ENCODE measurements around the gene SERPINE2. TPM values are rescaled to one million over a fixed set of nuclear protein-coding genes. Genes with fewer than 3 reads are reported as not detected.
A peak's percentile ranks its signal among the peaks of the same experiment; 100 is the strongest.

SERPINE2 gene
- total RNA-seq, 1 experiment from 2014 or later: 380 TPM

DNA sequence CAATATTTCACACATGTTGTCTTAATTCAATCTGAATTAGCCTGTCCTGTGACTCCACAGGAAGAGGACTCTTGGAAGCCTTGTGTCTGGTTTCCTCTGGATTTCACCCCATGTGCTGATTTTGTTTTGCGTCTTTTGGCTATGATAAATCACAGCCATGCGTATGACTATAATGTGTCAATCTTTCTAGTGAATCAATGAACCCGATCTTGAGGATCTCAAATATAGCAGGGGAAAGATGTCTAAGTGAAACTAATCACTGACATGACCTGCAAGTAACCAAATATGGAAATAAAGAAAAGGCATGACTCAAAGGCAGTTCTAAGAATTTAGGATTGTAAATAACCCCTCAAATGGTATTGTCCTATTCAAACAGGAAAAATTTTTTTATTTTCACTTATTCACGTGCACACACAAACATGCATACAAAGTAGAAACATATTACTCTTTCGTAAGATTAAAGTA is 102.2 kb downstream of the SERPINE2 start:
- Histone ChIP-seq H3K36me3 (ENCODE audit: insufficient read depth, low read length, poor library complexity, severe bottlenecking) (peaks cover 3% of the 10 kb centered on the region), H3K27me3 (replicated peaks; ENCODE audit: insufficient read depth, low read depth, low read length, poor library complexity) (no peaks in the 10 kb centered on the region), H3K27ac (ENCODE audit: low read depth, low read length, poor library complexity, severe bottlenecking) (peak overlapping the region; percentile 12), H3K9me3 (ENCODE audit: low read depth, low read length, poor library complexity, severe bottlenecking) (no peaks in the 10 kb centered on the region), H3K4me1 (ENCODE audit: insufficient read depth, low read length, poor library complexity, severe bottlenecking) (peaks cover 49% of the 10 kb centered on the region), H3K4me3 (ENCODE audit: low read depth, low read length, poor library complexity, severe bottlenecking) (no peak overlapping the region)
- BruUV-seq (replicated peaks): no TSS peak
- TF ChIP-seq CTCF (conservative IDR thresholded peaks at IDR 0.05; ENCODE audit: low read depth, low read length) (no peak), EZH2 (IDR thresholded peaks at IDR 0.05; ENCODE audit: borderline replicate concordance, low read depth, low read length, poor library complexity, severe bottlenecking) (no peak)
- DNase-seq (ENCODE audit: low spot score): no peak
- POLR2A ChIA-PET (ENCODE audit: low non-redundant PET): no interaction called here
- CTCF ChIA-PET: no interaction called here
- intact Hi-C loops (cut with micrococcal nuclease; ENCODE audit: unreplicated experiment): no loop called here

DNA sequence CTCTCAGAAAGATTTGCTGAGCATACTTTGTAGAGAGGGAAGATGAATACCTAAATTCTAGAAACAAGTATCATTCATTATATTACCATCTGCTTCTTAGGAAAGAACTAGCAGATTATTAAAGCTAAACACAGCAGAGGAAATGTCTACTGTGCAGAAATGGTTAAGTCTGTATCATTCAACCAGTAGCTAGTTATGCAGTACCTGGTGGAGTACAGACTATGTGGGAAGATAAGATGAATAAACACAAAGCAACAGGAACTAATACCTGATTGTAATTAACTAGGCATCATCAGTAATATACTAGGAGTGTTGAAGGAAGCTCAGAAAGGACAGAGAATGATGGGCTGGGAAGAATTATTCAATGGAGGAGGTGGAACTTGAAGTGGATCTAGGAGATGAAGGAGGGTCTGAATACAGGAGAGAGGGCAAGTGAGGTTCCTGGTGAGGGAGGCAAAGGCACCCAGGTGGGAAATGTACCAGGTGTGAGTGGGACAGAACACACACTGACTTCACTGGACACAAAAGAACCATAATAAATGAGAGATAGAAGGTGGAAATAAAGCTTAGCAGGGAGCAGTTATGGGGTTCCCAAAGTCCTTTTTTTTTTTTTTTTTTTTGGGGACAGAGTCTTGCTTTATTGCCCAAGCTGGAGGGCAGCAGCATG is 103.5 kb downstream of the SERPINE2 start:
- Histone ChIP-seq H3K36me3 (ENCODE audit: insufficient read depth, low read length, poor library complexity, severe bottlenecking) (peaks cover 3% of the 10 kb centered on the region), H3K4me1 (ENCODE audit: insufficient read depth, low read length, poor library complexity, severe bottlenecking) (peaks cover 55% of the 10 kb centered on the region), H3K9me3 (ENCODE audit: low read depth, low read length, poor library complexity, severe bottlenecking) (no peaks in the 10 kb centered on the region), H3K27me3 (replicated peaks; ENCODE audit: insufficient read depth, low read depth, low read length, poor library complexity) (no peaks in the 10 kb centered on the region), H3K27ac (ENCODE audit: low read depth, low read length, poor library complexity, severe bottlenecking) (peak overlapping the region; percentile 14), H3K4me3 (ENCODE audit: low read depth, low read length, poor library complexity, severe bottlenecking) (no peak overlapping the region)
- TF ChIP-seq EZH2 (IDR thresholded peaks at IDR 0.05; ENCODE audit: borderline replicate concordance, low read depth, low read length, poor library complexity, severe bottlenecking) (no peak), CTCF (conservative IDR thresholded peaks at IDR 0.05; ENCODE audit: low read depth, low read length) (no peak)
- intact Hi-C loops (cut with micrococcal nuclease; ENCODE audit: unreplicated experiment): no loop called here
- POLR2A ChIA-PET (ENCODE audit: low non-redundant PET): interaction anchor here (0.6 kb wide), 1 partner anchor 909 kb away, joined by 19 read pairs; no protein-coding TSS in a partner anchor
- DNase-seq (ENCODE audit: low spot score): no peak
- no TSS peak for BruUV-seq (replicated peaks)
- CTCF ChIA-PET: no interaction called here

DNA sequence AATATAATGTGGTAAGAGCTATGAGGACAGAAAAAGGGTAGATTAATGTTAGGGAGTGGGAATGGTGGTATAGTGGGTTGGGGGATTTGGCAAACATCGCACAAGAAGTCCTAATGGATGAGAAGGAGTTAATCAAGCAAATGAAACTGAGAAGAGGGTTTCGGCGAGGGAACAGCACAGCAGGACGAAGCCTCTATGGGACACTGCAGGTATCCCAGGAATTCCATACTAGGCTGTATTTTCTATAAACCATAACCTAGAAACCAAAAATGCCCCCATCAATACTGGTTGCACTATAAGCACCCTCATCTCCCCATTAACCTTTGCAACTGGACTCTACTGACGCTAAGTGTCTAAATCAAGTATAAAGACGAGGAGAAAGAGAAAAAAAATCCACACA is 104.2 kb downstream of the SERPINE2 start:
- no peaks in the 10 kb centered on the region for H3K9me3 ChIP-seq (ENCODE audit: low read depth, low read length, poor library complexity, severe bottlenecking)
- no peaks in the 10 kb centered on the region for H3K27me3 ChIP-seq (replicated peaks; ENCODE audit: insufficient read depth, low read depth, low read length, poor library complexity)
- H3K4me3 ChIP-seq (ENCODE audit: low read depth, low read length, poor library complexity, severe bottlenecking): no peak overlapping the region
- H3K36me3 ChIP-seq (ENCODE audit: insufficient read depth, low read length, poor library complexity, severe bottlenecking): no peaks in the 10 kb centered on the region
- intact Hi-C loops (cut with micrococcal nuclease; ENCODE audit: unreplicated experiment): no loop called here
- CTCF ChIA-PET: no interaction called here
- peaks cover 58% of the 10 kb centered on the region for H3K4me1 ChIP-seq (ENCODE audit: insufficient read depth, low read length, poor library complexity, severe bottlenecking)
- H3K27ac ChIP-seq (ENCODE audit: low read depth, low read length, poor library complexity, severe bottlenecking): no peak overlapping the region
- BruUV-seq (replicated peaks): no TSS peak
- no peak for DNase-seq (ENCODE audit: low spot score)
- POLR2A ChIA-PET (ENCODE audit: low non-redundant PET): no interaction called here
- TF ChIP-seq EZH2 (IDR thresholded peaks at IDR 0.05; ENCODE audit: borderline replicate concordance, low read depth, low read length, poor library complexity, severe bottlenecking) (no peak), CTCF (conservative IDR thresholded peaks at IDR 0.05; ENCODE audit: low read depth, low read length) (no peak)

All from A673 (cell line).